WERI-Rb-1 (cell line): Measurements from ENCODE around the gene ZNF668.

Source experiments
- DNase-seq: peaks from one replicate; pipeline ENCODE4 v3.0.0-alpha.2; 2020
- H3K27ac ChIP-seq: fragments of 250-450 bp; sonication (Bioruptor Pico); 2 replicates; pipeline ENCODE4 v1.5.1; 2020; ENCODE audit warnings: mild to moderate bottlenecking, moderate library complexity
- H3K27me3 ChIP-seq: fragments of 250-450 bp; sonication (Bioruptor Pico); 2 replicates; pipeline ENCODE4 v1.5.1; 2021; ENCODE audit warnings: mild to moderate bottlenecking, low read depth, moderate library complexity; ENCODE audit not compliant: insufficient read depth, severe bottlenecking
- H3K36me3 ChIP-seq: fragments of 250-450 bp; sonication (Bioruptor Pico); 2 replicates; pipeline ENCODE4 v1.5.1; 2020; ENCODE audit warnings: mild to moderate bottlenecking, moderate library complexity
- H3K4me3 ChIP-seq: 2 replicates; pipeline ENCODE4 v1.5.1; 2011; ENCODE audit warnings: low read depth, mild to moderate bottlenecking, control low read depth, low read length
- H3K9me3 ChIP-seq: fragments of 250-450 bp; sonication (Bioruptor Pico); 2 replicates; pipeline ENCODE4 v1.5.1; 2021; ENCODE audit warnings: mild to moderate bottlenecking, moderate library complexity; ENCODE audit not compliant: severe bottlenecking
- CTCF ChIP-seq: IDR thresholded peaks from 2 replicates; pipeline ENCODE4 v1.5.1; 2011; ENCODE audit warnings: low read depth, mild to moderate bottlenecking, control low read depth, inconsistent platforms, low read length

The ZNF668 gene

GRCh38 chr16:31084584-31085302, 10.7 kb upstream of the ZNF668 start:
- no peaks in the 10 kb centered on the region for H3K27me3 ChIP-seq
- no peak for TF ChIP-seq CTCF
- no peak overlapping the region for H3K4me3 ChIP-seq
- H3K36me3 ChIP-seq: peaks cover 55% of the 10 kb centered on the region
- H3K27ac ChIP-seq: peak overlapping the region; percentile 39
- DNase-seq: peak; percentile 70
- H3K9me3 ChIP-seq: no peaks in the 10 kb centered on the region

GRCh38 chr16:31083981-31084380, 9.9 kb upstream of the ZNF668 start:
- Histone ChIP-seq H3K27ac (no peak overlapping the region), H3K36me3 (peaks cover 55% of the 10 kb centered on the region)
- no peak for TF ChIP-seq CTCF

GRCh38 chr16:31083556-31083955, 9.5 kb upstream of the ZNF668 start:
- Histone ChIP-seq H3K27ac (no peak overlapping the region), H3K36me3 (peaks cover 57% of the 10 kb centered on the region), H3K9me3 (no peaks in the 10 kb centered on the region), H3K4me3 (no peak overlapping the region), H3K27me3 (no peaks in the 10 kb centered on the region)
- TF ChIP-seq CTCF: no peak
- no peak for DNase-seq

More at GRCh38 chr16:31083981-31084380, 9.9 kb upstream of the ZNF668 start:
- Histone ChIP-seq H3K27me3 (no peaks in the 10 kb centered on the region), H3K9me3 (no peaks in the 10 kb centered on the region), H3K4me3 (no peak overlapping the region)
- DNase-seq: no peak

GRCh38 chr16:31083081-31083480, 9.0 kb upstream of the ZNF668 start:
- DNase-seq: no peak
- Histone ChIP-seq H3K27ac (no peak overlapping the region), H3K9me3 (no peaks in the 10 kb centered on the region), H3K36me3 (peaks cover 57% of the 10 kb centered on the region), H3K4me3 (no peak overlapping the region), H3K27me3 (no peaks in the 10 kb centered on the region)
- no peak for TF ChIP-seq CTCF

- no peaks in the 10 kb centered on the region for H3K27me3 ChIP-seq
- peaks cover 63% of the 10 kb centered on the region for H3K36me3 ChIP-seq
- no peaks in the 10 kb centered on the region for H3K9me3 ChIP-seq
- no peak overlapping the region for H3K4me3 ChIP-seq
- no peak for DNase-seq
- H3K27ac ChIP-seq: no peak overlapping the region
- TF ChIP-seq CTCF: no peak
These were observed 8.5 kb upstream of the ZNF668 start for GRCh38 chr16:31082368-31083045.
